ENCODE results near the gene TMEM59.

- TF ChIP-seq REST (IDR thresholded peaks at IDR 0.05; ENCODE audit: low read depth) (no peak), EP300 (IDR thresholded peaks at IDR 0.05; ENCODE audit: borderline replicate concordance) (no peak), EGR1 (IDR thresholded peaks at IDR 0.05) (no peak), TEAD4 (IDR thresholded peaks at IDR 0.05) (no peak), NFIC (IDR thresholded peaks at IDR 0.05) (no peak), TAF1 (IDR thresholded peaks at IDR 0.05; ENCODE audit: low read depth) (no peak)
Measured at GRCh38 chr1:53995683-53996082, 57.3 kb downstream of the TMEM59 start.
